ENCODE measurements around the gene RBM12. TPM values are rescaled to one million over a fixed set of nuclear protein-coding genes. Genes with fewer than 3 reads are reported as not detected.

The RBM12 gene
- total and polyA plus RNA-seq, 2 donors (not counting 3 experiments of a cell fraction or from before 2014, with no cell fraction given), result 98.0 to 121 TPM

GRCh38 chr20:35626386-35627001 lies 38.2 kb downstream of the RBM12 start:
- no peak overlapping the region for H3K4me3 ChIP-seq (replicated peaks in 1 of 3; ENCODE audit: insufficient read depth in 1 of 3, low read depth in 1 of 3, low read length in 3 of 3)
- no peaks in the 10 kb centered on the region for H4K20me1 ChIP-seq (replicated peaks; ENCODE audit: control insufficient read depth, extremely low read depth, insufficient read depth, low read length)
- CTCF ChIA-PET, result interaction anchor here (1.3 kb wide), 1 partner anchor 17 kb away, joined by 3 read pairs; no protein-coding TSS in a partner anchor
- no peaks in the 10 kb centered on the region for H3K9me1 ChIP-seq (replicated peaks; ENCODE audit: control insufficient read depth, extremely low read depth, insufficient read depth, low read length)
- dilution Hi-C loops (cut with MboI; ENCODE audit: extremely low pct_ligation_motif_present, low sequenced_read_pairs), result no loop called here
- no peak for TF ChIP-seq POLR2AphosphoS5 (IDR thresholded peaks at IDR 0.05; ENCODE audit: insufficient read depth, low read depth, low read length)
- no peak for TF ChIP-seq GATA2 (IDR thresholded peaks at IDR 0.05; ENCODE audit: insufficient read depth, insufficient read length, low read depth, low read length)
- TF ChIP-seq MYC (IDR thresholded peaks at IDR 0.05; ENCODE audit: low read depth, low read length), result no peak
- no peak for TF ChIP-seq JUN (IDR thresholded peaks at IDR 0.05; ENCODE audit: borderline replicate concordance, insufficient read depth, insufficient read length, low read depth)
- no peak for TF ChIP-seq POLR2A (IDR thresholded peaks at IDR 0.05; ENCODE audit: low read depth, low read length)
- TF ChIP-seq, protein P1, sequence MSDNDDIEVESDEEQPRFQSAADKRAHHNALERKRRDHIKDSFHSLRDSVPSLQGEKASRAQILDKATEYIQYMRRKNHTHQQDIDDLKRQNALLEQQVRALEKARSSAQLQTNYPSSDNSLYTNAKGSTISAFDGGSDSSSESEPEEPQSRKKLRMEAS (IDR thresholded peaks at IDR 0.05; ENCODE audit: insufficient read depth, insufficient read length), result no peak
- TF ChIP-seq EZH2 (IDR thresholded peaks at IDR 0.05; ENCODE audit: borderline replicate concordance, low read depth, low read length, severe bottlenecking), result no peak
- TF ChIP-seq, protein P2, sequence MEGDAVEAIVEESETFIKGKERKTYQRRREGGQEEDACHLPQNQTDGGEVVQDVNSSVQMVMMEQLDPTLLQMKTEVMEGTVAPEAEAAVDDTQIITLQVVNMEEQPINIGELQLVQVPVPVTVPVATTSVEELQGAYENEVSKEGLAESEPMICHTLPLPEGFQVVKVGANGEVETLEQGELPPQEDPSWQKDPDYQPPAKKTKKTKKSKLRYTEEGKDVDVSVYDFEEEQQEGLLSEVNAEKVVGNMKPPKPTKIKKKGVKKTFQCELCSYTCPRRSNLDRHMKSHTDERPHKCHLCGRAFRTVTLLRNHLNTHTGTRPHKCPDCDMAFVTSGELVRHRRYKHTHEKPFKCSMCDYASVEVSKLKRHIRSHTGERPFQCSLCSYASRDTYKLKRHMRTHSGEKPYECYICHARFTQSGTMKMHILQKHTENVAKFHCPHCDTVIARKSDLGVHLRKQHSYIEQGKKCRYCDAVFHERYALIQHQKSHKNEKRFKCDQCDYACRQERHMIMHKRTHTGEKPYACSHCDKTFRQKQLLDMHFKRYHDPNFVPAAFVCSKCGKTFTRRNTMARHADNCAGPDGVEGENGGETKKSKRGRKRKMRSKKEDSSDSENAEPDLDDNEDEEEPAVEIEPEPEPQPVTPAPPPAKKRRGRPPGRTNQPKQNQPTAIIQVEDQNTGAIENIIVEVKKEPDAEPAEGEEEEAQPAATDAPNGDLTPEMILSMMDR (IDR thresholded peaks at IDR 0.05; ENCODE audit: extremely low read depth in 1 of 2, insufficient read depth in 1 of 2, low read depth in 1 of 2, low read length in 2 of 2), result no peak
- no peak for TF ChIP-seq FOS (IDR thresholded peaks at IDR 0.05; ENCODE audit: borderline replicate concordance, insufficient read depth, low read length)
- no peak overlapping the region for H3K9ac ChIP-seq (replicated peaks; ENCODE audit: extremely low read depth, insufficient read depth, low read length)
- no peak overlapping the region for H3K27ac ChIP-seq (ENCODE audit: insufficient read depth, low read depth, low read length)
- DNase-seq (ENCODE audit: low read depth, low spot score), result no peak
- BruUV-seq (replicated peaks), result TSS peak; percentile 35
- no peaks in the 10 kb centered on the region for H3K4me1 ChIP-seq (ENCODE audit: control insufficient read depth, extremely low read depth, insufficient read depth, low read length)
- no peaks in the 10 kb centered on the region for H3K27me3 ChIP-seq (ENCODE audit: control insufficient read depth in 2 of 2, insufficient read depth in 2 of 2, low read length in 2 of 2)
- no peak for FAIRE-seq
- H3K9me3 ChIP-seq (replicated peaks; ENCODE audit: control insufficient read depth, insufficient read depth, low read length), result no peaks in the 10 kb centered on the region
- H2AFZ ChIP-seq (ENCODE audit: low read depth, low read length), result no peak overlapping the region
- intact Hi-C loops (cut with micrococcal nuclease), result no loop called here
- H3K79me2 ChIP-seq (ENCODE audit: control insufficient read depth, insufficient read depth, low read length), result no peaks in the 10 kb centered on the region
- POLR2A ChIA-PET, result interaction anchor here (0.6 kb wide), 1 partner anchor 92 kb away, joined by 3 read pairs; no protein-coding TSS in a partner anchor
- H3K36me3 ChIP-seq (ENCODE audit: control insufficient read depth in 2 of 2, extremely low read depth in 1 of 2, insufficient read depth in 2 of 2, low read length in 2 of 2), result peaks cover 6 to 35% of the 10 kb centered on the region in 2 experiments
- H3K4me2 ChIP-seq (ENCODE audit: insufficient read depth, low read length), result no peak overlapping the region

Data from endothelial cell of umbilical vein (primary cell).